H9 (cell line): ENCODE results near the gene PHTF1. TPM values are rescaled to one million over a fixed set of nuclear protein-coding genes. Genes with fewer than 3 reads are reported as not detected.

Source experiments
- DNase-seq: peaks from one replicate; pipeline ENCODE4 v3.0.0-alpha.2; 2017
- H2AFZ ChIP-seq: one replicate; pipeline ENCODE4 v1.6.1; 2013; ENCODE audit warnings: mild to moderate bottlenecking, low read length, control low read depth, moderate library complexity
- H2AK5ac ChIP-seq: 2 replicates; pipeline ENCODE4 v1.6.1; 2013; ENCODE audit warnings: low read length, control low read depth, mixed read lengths; ENCODE audit not compliant: insufficient read length
- H2BK120ac ChIP-seq: one replicate; pipeline ENCODE4 v1.6.1; 2013; ENCODE audit warnings: low read depth, mild to moderate bottlenecking, low read length, control low read depth, inconsistent platforms; ENCODE audit not compliant: poor library complexity, severe bottlenecking
- H2BK12ac ChIP-seq: 2 replicates; pipeline ENCODE4 v1.6.1; 2013; ENCODE audit warnings: low read length, control low read depth, mixed read lengths, low read depth; ENCODE audit not compliant: insufficient read length
- H2BK15ac ChIP-seq: 2 replicates; pipeline ENCODE4 v1.6.1; 2013; ENCODE audit warnings: low read depth, low read length, control low read depth
- H2BK20ac ChIP-seq: one replicate; pipeline ENCODE4 v1.6.1; 2013; ENCODE audit warnings: low read depth, mild to moderate bottlenecking, low read length, control low read depth, inconsistent platforms; ENCODE audit not compliant: poor library complexity, severe bottlenecking
- H2BK5ac ChIP-seq: 2 replicates; pipeline ENCODE4 v1.6.1; 2013; ENCODE audit warnings: low read length, control low read depth, mixed read lengths; ENCODE audit not compliant: insufficient read length
- H3K14ac ChIP-seq: 2 replicates; pipeline ENCODE4 v1.6.1; 2013; ENCODE audit warnings: low read length, control low read depth; ENCODE audit not compliant: insufficient read depth
- H3K18ac ChIP-seq: 2 replicates; pipeline ENCODE4 v1.6.1; 2013; ENCODE audit warnings: low read depth, mild to moderate bottlenecking, mixed read lengths, low read length, control low read depth; ENCODE audit not compliant: insufficient read length
- H3K23ac ChIP-seq: 2 replicates; pipeline ENCODE4 v1.6.1; 2013; ENCODE audit warnings: low read length, control low read depth, mixed read lengths, low read depth; ENCODE audit not compliant: insufficient read length
- H3K23me2 ChIP-seq: 2 replicates; pipeline ENCODE4 v1.6.1; 2013; ENCODE audit warnings: low read depth, mild to moderate bottlenecking, mixed read lengths, low read length, control low read depth; ENCODE audit not compliant: insufficient read length, poor library complexity, severe bottlenecking
- H3K27ac ChIP-seq: 2 replicates; pipeline ENCODE4 v1.5.1; 2013; ENCODE audit warnings: low read length, control low read depth, mixed read lengths, low read depth; ENCODE audit not compliant: insufficient read length
- H3K27me3 ChIP-seq: 2 replicates; pipeline ENCODE4 v1.6.1; 2013; ENCODE audit warnings: low read length, control low read depth, inconsistent platforms; ENCODE audit not compliant: insufficient read depth
- H3K4ac ChIP-seq: 2 replicates; pipeline ENCODE4 v1.6.1; 2013; ENCODE audit warnings: low read depth, mild to moderate bottlenecking, control low read depth, inconsistent platforms, low read length, moderate library complexity
- H3K4me1 ChIP-seq: 2 replicates; pipeline ENCODE4 v1.6.1; 2013; ENCODE audit warnings: low read length, control low read depth, inconsistent platforms; ENCODE audit not compliant: insufficient read depth
- H3K4me2 ChIP-seq: 2 replicates; pipeline ENCODE4 v1.6.1; 2013; ENCODE audit warnings: low read length, control low read depth, mixed read lengths; ENCODE audit not compliant: insufficient read length, insufficient read depth
- H3K56ac ChIP-seq: 2 replicates; pipeline ENCODE4 v1.6.1; 2013; ENCODE audit warnings: low read depth, mild to moderate bottlenecking, mixed read lengths, low read length, control low read depth; ENCODE audit not compliant: insufficient read length
- H3K79me1 ChIP-seq: 2 replicates; pipeline ENCODE4 v1.6.1; 2013; ENCODE audit warnings: low read depth, mild to moderate bottlenecking, moderate library complexity, low read length, control low read depth, inconsistent platforms; ENCODE audit not compliant: insufficient read depth, poor library complexity, severe bottlenecking
- H3K79me2 ChIP-seq: 2 replicates; pipeline ENCODE4 v1.6.1; 2013; ENCODE audit warnings: low read length, control low read depth, inconsistent platforms; ENCODE audit not compliant: insufficient read depth
- H3K9ac ChIP-seq: 2 replicates; pipeline ENCODE4 v1.6.1; 2013; ENCODE audit warnings: low read length, control low read depth, mixed read lengths; ENCODE audit not compliant: insufficient read length; ENCODE audit errors: extremely low read depth
- H3K9me3 ChIP-seq: one replicate; pipeline ENCODE4 v1.6.1; 2013; ENCODE audit warnings: low read depth, low read length, inconsistent platforms; ENCODE audit not compliant: control insufficient read depth
- H3T11ph ChIP-seq: one replicate; pipeline ENCODE4 v1.6.1; 2013; ENCODE audit warnings: mild to moderate bottlenecking, low read length, control low read depth, inconsistent platforms
- H4K20me1 ChIP-seq: one replicate; pipeline ENCODE4 v1.6.1; 2013; ENCODE audit not compliant: control insufficient read depth, insufficient read length, insufficient read depth
- H4K5ac ChIP-seq: 2 replicates; pipeline ENCODE4 v1.6.1; 2013; ENCODE audit warnings: low read depth, mild to moderate bottlenecking, mixed read lengths, low read length, control low read depth; ENCODE audit not compliant: insufficient read length
- H4K8ac ChIP-seq: replicated peaks from 2 replicates; pipeline ENCODE4 v1.6.1; 2013; ENCODE audit warnings: low read length, control low read depth, mixed read lengths, low read depth; ENCODE audit not compliant: insufficient read length
- H4K91ac ChIP-seq: 2 replicates; pipeline ENCODE4 v1.6.1; 2013; ENCODE audit warnings: low read depth, mild to moderate bottlenecking, moderate library complexity, mixed read lengths, low read length, control low read depth; ENCODE audit not compliant: insufficient read length
- H3K27ac Mint-ChIP-seq, 3 experiments: 2 replicates in 2 of 3; 3 replicates in 1 of 3; pipeline ENCODE4 v1.8.0; 2020 to 2021; ENCODE audit warnings: mixed read lengths in 3 of 3, mild to moderate bottlenecking in 1 of 3, moderate library complexity in 1 of 3
- H3K27me3 Mint-ChIP-seq: 2 replicates; pipeline ENCODE4 v1.8.0; 2021; ENCODE audit warnings: low read depth, mild to moderate bottlenecking, moderate library complexity, mixed read lengths
- H3K36me3 Mint-ChIP-seq, 3 experiments: 2 replicates in 2 of 3; 3 replicates in 1 of 3; pipeline ENCODE4 v1.8.0; 2020 to 2021; ENCODE audit warnings: low read depth in 3 of 3, mixed read lengths in 3 of 3; ENCODE audit not compliant: insufficient read depth in 1 of 3
- H3K4me1 Mint-ChIP-seq, 2 experiments: 2 replicates each; pipeline ENCODE4 v1.8.0; 2020; ENCODE audit warnings: mixed read lengths in 2 of 2
- H3K4me3 Mint-ChIP-seq, 2 experiments: 2 replicates in 1 of 2; 3 replicates in 1 of 2; pipeline ENCODE4 v1.8.0; 2020 to 2021; ENCODE audit warnings: mild to moderate bottlenecking in 2 of 2, mixed read lengths in 2 of 2, moderate library complexity in 1 of 2
- H3K9me3 Mint-ChIP-seq, 2 experiments: 2 replicates in 1 of 2; 3 replicates in 1 of 2; pipeline ENCODE4 v1.8.0; 2020; ENCODE audit warnings: mild to moderate bottlenecking in 2 of 2, mixed read lengths in 2 of 2, moderate library complexity in 1 of 2
- CTCF ChIP-seq: fragments of 200-600 bp; sonication (generic); conservative IDR thresholded peaks from 3 replicates; pipeline ENCODE4 v1.8.0; 2021; ENCODE audit warnings: antibody characterized with exemption, mild to moderate bottlenecking
- WGBS: extraction: QIAGEN DNeasy Blood & Tissue Kit; methylation state at CpG from one replicate; pipeline ENCODE4 v1.1.7; 2013; ENCODE audit warnings: missing lambda C conversion rate, low lambda C conversion rate, mixed read lengths; ENCODE audit not compliant: insufficient read length; ENCODE audit errors: extremely low coverage; 5-methylcytosine and 5-hydroxymethylcytosine counted together
- total RNA-seq: library from RNA; stranded (reverse); gene quantifications from 2 replicates; pipeline ENCODE4 v1.2.1, GENCODE V29; 2021

PHTF1 gene
- total RNA-seq, 1 experiment from 2014 or later: 28.4 TPM

- H3K9me3 Mint-ChIP-seq: no peaks in the 10 kb centered on the region
- no peaks in the 10 kb centered on the region; the same call in 1 of the 2 replicates for H3K79me2 ChIP-seq
- no peak overlapping the region for H3K27ac Mint-ChIP-seq
- peaks cover 6 to 31% (median 21%) of the 10 kb centered on the region in 3 experiments; a peak in 5 of 7 replicates for H3K36me3 Mint-ChIP-seq
- H3K23ac ChIP-seq: no peak overlapping the region
- no peak overlapping the region for H4K8ac ChIP-seq
- H3K14ac ChIP-seq: no peak overlapping the region
- no peak overlapping the region for H3K27ac ChIP-seq
- H3K9ac ChIP-seq: no peak overlapping the region
- H3K27me3 Mint-ChIP-seq: no peaks in the 10 kb centered on the region
- no peak overlapping the region for H3K4me3 Mint-ChIP-seq
- H3K18ac ChIP-seq: no peak overlapping the region
- H3T11ph ChIP-seq: no peak overlapping the region
- H3K56ac ChIP-seq: no peak overlapping the region
- no peak overlapping the region for H2BK5ac ChIP-seq
- H3K4me2 ChIP-seq: no peak overlapping the region
- H4K20me1 ChIP-seq: no peaks in the 10 kb centered on the region
- no peaks in the 10 kb centered on the region for H3K23me2 ChIP-seq
- DNase-seq: no peak
- H4K91ac ChIP-seq: no peak overlapping the region
- peaks cover 6% of the 10 kb centered on the region for H3K79me1 ChIP-seq
- no peaks in the 10 kb centered on the region for H3K4me1 ChIP-seq
- no peak overlapping the region for H2AK5ac ChIP-seq
- no peaks in the 10 kb centered on the region for H3K27me3 ChIP-seq
- H2BK15ac ChIP-seq: no peak overlapping the region
- no CpG with 5 or more reads among the region's 4 CpGs for WGBS
- H2AFZ ChIP-seq: no peak overlapping the region
- H2BK120ac ChIP-seq: no peak overlapping the region
- H3K4me1 Mint-ChIP-seq: peaks cover 2 to 4% of the 10 kb centered on the region in 2 experiments; a peak in 3 of 4 replicates
- H2BK20ac ChIP-seq: no peak overlapping the region
- TF ChIP-seq CTCF: no peak
- no peaks in the 10 kb centered on the region for H3K9me3 ChIP-seq
- H2BK12ac ChIP-seq: no peak overlapping the region
- H3K4ac ChIP-seq: no peak overlapping the region
- H4K5ac ChIP-seq: no peak overlapping the region
These were observed 18.3 kb upstream of the PHTF1 start for GRCh38 chr1:113777561-113777960.
